DMS153 treated with DMSO at 0.1 percent for 48 hours (cell line): ENCODE data around the gene B4GALNT3.

Experiments
- DNase-seq: peaks from one replicate; lab custom pipeline; 2025; ENCODE audit not compliant: unreplicated experiment; lab: John Stamatoyannopoulos, UW

Gene B4GALNT3

DNA sequence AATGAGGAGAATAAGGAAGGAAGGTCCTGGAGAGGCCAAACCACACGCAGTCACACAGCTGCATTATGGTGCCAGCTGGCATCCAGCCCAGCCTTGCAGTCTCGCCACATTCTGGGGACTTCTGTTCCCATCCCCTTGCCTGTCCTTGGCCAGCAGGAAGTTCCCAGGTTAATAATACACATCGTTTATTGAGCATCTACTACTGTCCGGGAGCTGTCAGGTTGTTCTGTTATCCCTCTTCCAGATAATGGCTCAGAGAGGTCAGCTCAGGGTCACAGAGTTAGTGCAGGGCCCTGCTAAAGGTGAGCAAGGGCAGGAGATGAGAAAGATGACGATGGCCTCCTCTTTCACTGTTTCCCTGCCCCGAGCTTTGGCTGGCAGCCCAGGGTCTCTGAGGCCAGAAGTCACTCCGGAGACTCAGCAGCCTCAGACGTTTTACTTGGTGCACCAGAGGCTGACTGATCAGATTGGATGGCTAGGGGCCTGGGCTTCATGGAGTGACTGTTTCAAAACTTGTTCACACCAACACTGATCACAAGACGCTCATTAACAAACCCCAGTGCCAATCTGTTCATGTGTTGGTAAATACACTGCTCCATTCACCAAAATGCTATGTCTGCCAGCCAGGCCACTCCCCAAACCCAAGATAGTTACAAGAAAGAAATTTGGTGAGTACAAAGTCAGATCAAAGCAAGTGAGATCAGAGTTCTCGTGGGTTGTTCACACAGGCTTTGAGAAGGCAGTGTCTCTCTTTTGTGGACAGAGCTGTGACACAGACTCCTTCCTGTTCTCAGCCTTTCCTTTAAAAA lies 79.2 kb downstream of the B4GALNT3 start:
- no peak for DNase-seq

DNA sequence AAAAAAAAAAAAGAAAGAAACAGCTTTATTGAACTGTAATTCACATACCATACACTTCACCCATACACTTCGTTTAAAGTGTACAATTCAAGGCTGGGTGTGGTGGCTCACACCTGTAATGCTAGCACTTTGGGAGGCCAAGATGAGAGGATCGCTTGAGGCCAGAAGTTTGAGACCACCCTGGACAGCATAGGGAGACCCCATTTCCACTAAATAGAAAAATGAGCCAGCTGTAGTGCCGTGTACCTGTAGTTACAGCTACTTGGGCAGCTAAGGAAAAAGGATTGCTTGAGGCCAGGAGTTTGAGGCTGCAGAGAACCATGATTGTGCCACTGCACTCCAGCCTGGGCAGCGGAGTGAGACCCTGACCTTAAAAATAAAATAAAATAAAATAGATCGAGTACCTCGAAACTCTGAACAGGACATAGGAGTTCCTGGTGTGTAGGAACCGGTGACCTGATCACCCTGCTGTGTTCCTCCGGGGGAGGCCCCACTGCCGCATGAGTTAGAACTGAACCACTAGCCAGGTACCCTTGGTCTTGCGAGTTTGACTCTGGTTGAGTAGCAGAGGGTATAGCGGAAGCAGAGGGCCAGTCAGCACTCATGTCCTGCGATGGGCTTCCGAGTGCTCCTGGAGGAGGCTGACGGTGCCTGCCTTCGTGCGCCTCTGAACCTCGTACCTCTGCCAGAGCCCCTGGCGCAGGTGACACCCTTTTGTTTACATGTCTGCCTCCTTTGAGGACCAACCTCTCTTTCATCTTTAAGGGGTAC lies 80.0 kb downstream of the B4GALNT3 start:
- DNase-seq: no peak

DNA sequence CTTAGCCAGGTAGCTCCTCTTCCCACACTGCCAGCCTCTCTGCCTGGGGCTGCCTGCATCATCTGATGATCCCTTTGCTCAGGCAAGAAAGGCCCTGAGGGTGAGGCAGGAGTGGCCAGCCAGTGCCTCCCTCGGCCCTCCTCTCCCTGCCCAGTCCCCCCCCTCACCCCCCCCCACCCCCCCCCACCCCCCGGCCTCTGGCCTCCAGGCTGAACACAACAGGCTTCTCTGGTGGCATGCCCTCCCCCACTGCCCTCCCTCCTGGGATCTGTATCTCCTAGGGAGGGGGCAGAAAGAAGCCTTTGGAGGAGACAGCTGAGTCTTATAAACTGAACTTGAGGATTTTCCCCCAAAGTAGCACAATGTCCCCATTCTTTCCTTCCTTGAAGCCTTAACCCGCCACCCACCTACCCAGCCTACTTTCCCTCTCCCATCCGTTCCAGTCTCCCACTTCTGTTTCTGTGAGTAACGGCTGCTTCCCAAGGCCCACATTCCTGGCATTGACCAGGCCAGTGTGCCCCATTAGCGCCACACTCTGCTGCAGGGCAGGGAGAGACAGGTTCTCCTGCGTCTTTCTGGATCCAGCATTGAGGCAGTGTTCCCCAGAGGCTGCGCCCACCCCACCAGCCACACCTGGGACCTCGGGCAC lies 82.1 kb downstream of the B4GALNT3 start:
- DNase-seq: no peak

DNA sequence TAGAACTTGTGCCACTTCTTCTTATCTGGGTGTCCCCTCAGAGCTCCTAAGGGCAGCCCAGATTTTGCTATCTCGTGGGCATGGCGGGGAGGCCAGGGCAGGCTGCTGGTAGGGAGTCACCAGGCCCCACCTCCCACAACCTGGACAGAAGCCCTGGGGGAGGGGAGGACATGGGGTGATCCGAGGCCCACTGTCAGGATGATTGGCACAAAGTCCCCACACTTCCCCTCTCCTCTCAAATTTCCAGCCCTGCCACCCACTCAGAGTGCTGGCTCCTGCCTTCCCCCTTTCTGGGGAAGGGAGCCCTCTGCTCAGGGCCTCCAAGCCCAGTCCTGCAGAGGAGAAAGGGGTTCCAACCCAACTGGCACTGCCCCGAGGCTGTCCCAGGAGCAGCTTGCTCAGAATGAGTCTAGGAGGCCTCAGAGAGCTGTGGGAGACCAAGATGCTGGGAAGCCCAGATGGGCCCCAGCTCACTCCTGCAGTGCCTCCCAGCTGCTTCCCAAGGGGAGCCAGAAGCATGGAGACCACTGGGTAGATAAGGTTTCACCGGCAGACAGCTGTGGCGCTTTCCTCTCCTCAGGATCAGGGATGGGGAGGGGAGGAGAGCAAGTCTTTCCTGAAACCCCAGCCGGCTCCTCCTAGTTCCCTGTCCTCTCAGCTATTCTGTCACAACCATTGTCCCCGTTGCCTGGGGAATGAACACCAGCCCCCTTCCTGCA lies 82.8 kb downstream of the B4GALNT3 start:
- no peak for DNase-seq

DNA sequence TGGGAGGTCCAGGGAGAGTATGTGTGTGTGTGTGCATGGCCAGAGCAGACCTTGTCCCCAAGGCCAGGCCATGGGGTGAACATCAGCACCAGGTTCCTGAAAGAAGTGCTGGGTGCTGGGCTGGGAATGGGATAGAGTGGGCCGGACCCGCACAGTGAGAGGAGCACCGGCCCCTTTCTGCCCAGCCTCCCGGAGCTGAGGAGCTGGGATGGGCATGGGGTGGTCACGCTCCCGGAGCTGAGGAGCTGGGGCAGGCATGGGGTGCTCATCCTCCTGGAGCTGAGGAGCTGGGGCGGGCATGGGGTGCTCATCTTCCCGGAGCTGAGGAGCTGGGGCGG lies 83.3 kb downstream of the B4GALNT3 start:
- DNase-seq: no peak

DNA sequence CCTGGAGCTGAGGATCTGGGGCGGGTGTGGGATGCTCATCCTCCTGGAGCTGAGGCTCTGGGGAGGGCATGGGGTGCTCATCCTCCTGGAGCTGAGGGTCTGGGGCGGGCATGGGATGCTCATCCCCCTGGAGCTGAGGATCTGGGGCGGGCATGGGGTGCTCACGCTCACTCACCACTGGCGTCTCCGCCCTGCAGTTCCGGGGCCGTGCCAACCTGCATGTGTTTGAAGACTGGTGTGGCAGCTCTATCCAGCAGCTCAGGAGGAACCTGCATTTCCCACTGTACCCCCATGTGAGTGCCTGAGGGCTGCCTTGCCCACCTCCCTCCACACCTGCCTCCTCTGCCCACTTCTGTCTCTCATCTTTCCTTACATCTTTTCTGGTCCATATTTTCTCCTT lies 84.4 kb downstream of the B4GALNT3 start:
- DNase-seq: no peak

DNA sequence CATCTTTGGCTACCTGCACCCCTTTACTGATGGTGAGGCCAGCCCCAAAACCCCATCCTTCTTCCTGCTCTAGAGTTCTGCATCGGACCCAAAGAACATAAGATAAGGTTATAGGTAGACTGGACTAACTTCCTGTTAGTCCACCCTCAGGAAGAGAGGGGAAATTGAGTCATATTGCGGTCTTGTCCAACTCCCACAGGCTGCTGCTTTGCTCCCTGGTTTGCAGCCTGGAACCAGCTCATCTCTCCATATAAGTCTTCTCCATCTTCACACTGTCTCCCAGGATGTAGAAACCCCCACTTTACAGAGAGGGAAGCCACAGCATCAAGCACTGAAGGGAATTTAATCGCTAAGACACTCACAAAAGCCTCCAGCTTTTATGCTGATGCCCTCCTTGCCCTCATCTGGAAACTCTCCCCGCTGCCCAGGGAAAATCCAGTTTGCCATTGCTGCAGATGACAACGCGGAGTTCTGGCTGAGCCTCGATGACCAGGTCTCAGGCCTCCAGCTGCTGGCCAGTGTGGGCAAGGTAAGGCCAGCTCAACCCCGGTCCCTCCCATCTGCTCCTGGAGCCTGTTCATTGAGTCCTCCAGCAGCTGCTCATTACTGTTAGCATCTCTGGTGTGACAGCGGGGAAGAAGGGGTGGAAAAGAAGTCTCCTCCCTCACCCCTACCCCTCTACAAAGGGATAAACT lies 85.3 kb downstream of the B4GALNT3 start:
- DNase-seq: no peak

DNA sequence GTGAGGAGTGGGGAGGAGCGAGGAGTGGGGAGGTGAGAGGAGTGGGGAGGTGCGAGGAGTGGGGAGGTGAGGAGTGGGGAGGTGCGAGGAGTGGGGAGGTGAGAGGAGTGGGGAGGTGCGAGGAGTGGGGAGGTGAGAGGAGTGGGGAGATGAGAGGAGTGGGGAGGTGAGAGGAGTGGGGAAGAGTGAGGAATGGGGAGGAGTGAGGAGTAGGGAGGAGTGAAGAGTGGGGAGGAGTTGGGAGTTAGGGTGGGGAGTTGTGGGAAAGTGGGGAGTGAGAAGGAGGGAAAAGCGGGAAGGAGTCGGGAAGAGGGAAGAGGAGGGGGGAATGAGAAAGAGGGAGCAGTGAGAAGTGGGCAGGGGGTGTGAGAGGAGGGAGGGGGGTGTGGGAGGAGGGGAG lies 86.1 kb downstream of the B4GALNT3 start:
- DNase-seq: no peak

DNA sequence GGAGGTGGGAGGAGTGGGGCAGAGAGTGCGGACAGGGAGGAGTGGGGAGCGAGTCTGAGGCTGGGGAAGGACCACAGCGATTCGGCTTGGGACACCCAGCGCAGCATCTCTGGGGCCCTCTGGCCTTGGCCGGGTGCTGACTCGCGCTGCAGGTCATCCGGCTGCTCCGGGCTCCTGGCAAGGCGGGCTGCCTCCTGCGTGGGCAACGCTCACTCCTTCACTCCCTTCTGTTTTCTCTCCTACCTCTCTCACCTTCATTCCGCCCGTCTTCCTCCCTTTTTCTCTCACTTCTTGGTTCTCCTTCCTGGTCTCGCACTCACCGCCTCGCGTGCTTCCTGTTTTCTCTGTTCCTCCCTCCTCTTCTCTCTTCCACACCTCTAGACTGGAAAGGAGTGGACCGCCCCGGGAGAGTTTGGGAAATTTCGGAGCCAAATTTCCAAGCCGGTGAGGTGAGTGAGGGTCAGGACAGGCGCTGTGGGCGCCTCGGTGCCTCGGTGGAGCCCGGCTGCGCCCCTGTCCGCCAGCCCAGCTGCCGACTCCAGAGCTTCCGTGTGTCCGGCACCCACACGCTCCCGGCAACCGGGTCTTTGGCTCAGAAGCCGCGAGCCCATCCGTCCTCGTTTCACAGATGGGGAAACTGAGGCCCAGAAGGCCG lies 86.7 kb downstream of the B4GALNT3 start:
- no peak for DNase-seq

DNA sequence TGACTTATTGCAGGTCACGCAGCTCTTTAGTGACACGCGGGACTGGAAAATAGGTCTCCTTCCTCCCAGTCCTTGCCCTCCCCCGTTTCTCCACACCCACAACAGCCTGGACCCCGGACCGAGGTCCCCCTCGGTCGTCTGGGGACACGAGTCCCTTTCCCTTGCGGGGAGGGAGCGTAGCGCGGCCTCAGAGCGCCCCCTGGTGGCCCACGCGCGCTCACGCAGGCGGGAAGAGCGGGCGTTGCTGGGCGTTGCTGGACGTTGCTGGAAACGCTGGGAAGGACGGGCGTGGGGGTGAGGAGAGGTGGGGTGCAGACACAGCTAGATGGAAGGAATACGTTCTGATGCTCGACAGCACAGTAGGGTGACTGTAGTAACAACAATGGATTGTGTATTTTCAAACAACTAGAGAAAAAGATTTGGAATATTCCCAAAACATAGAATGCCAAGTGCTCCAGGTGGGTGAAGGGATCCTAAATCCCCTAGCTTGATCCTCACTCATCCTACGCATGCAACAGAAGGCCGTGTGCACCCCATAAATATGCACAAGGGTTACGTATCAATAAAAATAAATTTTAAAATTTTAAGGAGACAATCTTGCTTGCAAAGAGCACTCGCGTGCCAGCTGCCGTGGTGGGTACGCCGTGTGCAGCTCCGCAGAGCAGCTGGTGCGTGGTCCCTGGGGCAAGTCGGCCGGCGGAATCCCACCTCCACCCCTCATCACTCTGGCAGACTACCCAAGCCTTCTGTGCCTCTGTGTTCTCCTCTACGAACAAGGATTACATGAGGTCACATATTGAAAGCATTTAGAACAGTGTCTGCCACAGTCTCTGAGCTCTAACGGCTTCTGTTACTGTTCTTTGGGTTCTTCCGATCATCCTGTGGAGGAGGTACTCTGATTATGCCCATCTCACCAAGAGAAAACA lies 87.4 kb downstream of the B4GALNT3 start:
- peak; percentile 28 for DNase-seq

DNA sequence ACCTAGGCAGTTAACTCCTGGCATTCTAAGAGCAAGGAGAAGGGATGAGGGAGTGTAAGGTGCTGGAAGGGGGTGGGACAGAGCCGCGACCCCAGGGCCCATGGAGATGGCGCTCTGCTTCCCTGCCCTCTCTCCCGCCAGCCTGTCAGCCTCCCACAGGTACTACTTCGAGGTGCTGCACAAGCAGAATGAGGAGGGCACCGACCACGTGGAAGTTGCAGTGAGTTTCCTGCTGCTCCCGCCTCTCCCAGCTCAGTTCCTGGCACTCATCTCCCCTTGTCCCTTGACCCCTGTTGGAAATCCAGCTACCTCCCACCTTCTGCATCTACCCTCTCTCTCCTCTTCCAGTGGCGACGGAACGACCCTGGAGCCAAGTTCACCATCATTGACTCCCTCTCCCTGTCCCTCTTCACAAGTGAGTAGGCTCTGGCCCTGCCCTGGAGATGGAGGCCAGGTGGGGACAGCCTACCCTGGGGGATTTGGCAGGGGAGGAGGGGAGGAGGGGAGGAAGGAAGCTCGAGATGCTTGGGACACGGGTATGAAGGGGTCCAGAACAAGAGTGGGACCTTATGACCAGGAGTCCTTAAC lies 88.2 kb downstream of the B4GALNT3 start:
- DNase-seq: no peak

DNA sequence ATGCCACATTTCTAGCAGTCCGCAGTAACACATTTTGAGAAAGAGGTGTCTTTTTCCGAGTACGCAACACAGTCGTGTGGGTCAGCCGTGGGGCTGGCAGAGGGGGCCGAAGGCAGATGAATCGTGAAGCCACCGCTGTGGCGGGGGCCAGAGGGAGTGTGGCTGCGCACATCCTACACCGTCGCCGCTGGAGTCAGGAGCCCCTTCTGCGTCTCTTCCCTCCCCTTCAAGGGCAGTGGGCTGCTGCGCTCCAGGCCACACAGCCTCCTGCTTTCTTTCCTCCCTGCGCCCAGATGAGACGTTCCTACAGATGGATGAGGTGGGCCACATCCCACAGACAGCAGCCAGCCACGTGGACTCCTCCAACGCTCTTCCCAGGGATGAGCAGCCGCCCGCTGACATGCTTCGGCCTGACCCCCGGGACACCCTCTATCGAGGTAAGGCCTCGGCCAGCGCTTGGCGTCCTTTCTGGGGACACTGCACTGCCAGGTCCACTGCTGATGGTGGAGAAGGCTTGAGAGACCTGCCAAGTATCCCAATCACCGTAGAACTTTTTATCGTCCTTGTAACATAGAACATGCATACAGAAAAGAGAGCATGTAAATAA lies 89.8 kb downstream of the B4GALNT3 start:
- DNase-seq: no peak

DNA sequence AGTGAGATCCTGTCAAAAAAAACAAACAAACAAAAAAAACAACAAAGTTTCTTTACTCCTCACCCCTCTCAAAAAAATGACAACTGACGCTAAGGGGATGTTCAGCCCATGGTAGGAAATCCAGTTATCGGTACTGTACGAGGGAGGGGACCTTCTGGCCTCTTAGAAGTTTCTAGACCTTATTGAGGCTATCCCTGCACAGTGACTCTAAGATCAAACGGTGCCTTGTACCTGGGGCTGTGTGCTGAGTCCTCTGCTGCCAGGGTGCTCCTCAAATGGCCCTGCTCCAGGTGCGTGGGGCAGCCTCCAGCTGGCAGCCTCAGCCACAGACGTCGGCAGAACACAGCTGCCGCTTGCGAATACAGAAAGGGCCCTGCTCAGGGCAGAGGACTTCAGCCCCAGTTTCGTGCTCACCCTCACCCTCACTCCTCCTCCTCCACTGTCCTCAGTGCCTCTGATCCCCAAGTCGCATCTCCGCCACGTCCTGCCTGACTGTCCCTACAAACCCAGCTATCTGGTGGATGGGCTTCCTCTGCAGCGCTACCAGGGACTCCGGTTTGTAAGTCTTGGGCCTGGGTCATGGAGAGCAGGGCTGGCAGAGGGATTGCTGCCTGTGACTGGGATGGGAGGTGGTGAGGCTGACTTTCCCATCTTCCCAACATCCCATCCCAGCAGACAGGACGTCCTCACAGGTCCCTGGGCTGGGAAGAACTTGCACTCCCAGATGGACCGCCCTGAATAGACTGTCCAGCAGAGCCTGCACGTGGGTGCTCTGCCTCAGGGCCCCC lies 90.9 kb downstream of the B4GALNT3 start:
- no peak for DNase-seq

DNA sequence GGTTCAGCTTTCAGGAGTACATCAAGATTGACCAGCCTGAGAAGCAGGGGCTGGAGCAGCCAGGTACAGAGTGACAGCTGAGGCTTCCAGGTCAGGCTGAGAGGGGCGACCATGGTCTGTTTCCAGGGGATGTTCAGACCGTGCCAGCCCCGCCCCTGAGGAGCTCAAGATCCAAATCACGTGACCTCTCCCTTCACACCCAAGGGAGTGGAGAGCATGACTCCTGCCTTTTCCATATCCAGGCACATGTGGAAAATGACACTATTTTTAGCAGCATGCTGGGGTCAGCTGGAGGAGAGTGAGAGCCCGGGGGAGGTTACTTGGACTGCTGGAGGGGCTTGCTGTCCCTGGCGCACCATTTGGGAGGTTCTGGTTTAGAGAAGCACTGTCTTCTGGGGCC lies 92.7 kb downstream of the B4GALNT3 start:
- DNase-seq: no peak

DNA sequence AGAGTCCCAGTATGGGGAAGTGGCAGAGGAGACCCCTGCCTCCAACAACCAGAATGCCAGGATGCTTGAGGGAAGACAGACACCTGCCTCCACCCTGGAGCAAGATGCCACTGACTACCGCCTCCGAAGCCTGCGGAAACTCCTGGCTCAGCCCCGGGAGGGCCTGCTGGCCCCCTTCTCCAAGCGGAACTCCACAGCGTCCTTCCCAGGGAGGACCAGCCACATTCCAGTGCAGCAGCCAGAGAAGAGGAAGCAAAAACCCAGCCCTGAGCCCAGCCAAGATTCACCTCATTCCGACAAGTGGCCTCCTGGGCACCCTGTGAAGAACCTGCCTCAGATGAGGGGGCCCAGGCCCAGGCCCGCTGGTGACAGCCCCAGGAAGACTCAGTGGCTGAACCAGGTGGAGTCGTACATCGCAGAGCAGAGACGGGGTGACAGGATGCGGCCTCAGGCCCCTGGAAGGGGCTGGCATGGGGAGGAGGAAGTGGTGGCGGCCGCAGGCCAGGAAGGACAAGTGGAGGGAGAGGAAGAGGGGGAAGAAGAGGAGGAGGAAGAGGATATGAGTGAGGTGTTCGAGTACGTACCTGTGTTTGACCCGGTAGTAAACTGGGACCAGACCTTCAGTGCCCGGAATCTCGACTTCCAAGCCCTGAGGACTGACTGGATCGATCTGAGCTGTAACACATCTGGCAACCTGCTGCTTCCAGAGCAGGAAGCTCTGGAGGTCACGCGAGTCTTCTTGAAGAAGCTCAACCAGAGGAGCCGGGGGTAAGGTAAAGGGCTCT lies 93.7 kb downstream of the B4GALNT3 start:
- DNase-seq: no peak

DNA sequence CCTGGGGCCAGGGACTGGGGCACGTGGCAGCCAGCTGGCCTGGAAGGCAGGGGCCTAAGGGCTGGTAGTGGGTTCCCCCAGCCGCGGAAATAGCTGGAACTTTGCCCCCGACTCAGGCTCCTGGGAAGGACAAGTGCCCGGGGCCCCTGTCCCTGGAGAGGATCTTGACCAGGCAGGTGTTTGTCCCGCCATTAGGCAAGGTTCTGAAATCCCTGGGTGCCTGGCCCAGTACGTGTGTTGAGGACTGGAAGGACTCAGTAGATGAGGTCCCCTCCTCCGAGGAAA lies 94.2 kb downstream of the B4GALNT3 start:
- no peak for DNase-seq

DNA sequence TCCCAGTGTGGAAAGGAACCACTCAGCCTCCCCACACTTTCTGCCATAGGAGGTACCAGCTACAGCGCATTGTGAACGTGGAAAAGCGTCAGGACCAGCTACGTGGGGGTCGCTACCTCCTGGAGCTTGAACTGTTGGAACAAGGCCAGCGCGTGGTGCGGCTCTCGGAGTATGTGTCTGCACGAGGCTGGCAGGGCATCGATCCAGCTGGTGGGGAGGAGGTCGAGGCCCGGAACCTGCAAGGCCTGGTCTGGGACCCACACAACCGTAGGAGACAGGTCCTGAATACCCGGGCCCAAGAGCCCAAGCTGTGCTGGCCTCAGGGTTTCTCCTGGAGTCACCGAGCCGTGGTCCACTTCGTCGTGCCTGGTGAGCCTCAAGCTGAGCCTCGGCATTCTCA lies 96.8 kb downstream of the B4GALNT3 start:
- DNase-seq: no peak
